Fibroblast of mammary gland (primary cell): ENCODE results near the gene HSPA4L.
A peak's percentile ranks its signal among the peaks of the same experiment; 100 is the strongest.

Experiments
- DNase-seq: peaks from one replicate; pipeline ENCODE4 v3.0.0-alpha.2; 2010; ENCODE audit warnings: low read depth
- H3K4me3 ChIP-seq: 2 replicates; pipeline ENCODE4 v1.5.1; 2011; ENCODE audit warnings: low read depth, mild to moderate bottlenecking, low read length, moderate library complexity; ENCODE audit not compliant: control insufficient read depth
- CTCF ChIP-seq: conservative IDR thresholded peaks from 2 replicates; pipeline ENCODE4 v1.5.1; 2011; ENCODE audit warnings: low read depth, low read length, inconsistent platforms; ENCODE audit not compliant: control insufficient read depth, insufficient read depth

HSPA4L gene

GRCh38 chr4:127756906-127757305 is 25.2 kb upstream of the HSPA4L start:
- TF ChIP-seq CTCF: no peak
- DNase-seq: no peak
- no peak overlapping the region for H3K4me3 ChIP-seq

DNA sequence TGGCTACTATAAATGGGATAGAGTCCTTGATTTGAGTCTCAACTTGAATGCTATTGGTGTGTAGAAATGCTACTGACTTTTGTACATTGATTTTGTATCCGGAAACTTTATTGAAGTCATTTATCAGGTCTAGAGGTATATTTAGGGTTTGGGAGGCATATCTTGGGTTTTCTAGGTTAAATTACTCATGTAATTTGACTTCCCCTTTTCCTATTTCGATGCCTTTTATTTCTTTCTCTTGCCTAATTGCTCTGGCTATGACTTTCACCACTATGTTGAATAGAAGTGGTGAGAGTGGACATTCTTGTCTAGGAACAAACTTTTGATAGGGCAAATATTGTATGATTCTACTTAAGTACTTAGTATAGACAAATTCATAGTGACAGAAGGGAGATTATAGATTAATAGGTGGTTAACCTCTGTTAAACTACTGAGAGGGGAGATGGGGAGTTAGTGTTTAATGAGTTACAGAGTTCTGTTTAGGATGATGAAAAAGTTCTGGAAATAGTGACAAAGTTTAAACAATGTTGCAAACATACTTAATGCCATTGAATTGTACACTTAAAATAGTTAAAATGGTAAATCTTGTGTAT is 22.8 kb upstream of the HSPA4L start:
- TF ChIP-seq CTCF: no peak
- no peak for DNase-seq
- H3K4me3 ChIP-seq: no peak overlapping the region

- TF ChIP-seq CTCF: no peak
- peak; percentile 37 for DNase-seq
Observed at GRCh38 chr4:127759893-127760292, 22.2 kb upstream of the HSPA4L start.

DNA sequence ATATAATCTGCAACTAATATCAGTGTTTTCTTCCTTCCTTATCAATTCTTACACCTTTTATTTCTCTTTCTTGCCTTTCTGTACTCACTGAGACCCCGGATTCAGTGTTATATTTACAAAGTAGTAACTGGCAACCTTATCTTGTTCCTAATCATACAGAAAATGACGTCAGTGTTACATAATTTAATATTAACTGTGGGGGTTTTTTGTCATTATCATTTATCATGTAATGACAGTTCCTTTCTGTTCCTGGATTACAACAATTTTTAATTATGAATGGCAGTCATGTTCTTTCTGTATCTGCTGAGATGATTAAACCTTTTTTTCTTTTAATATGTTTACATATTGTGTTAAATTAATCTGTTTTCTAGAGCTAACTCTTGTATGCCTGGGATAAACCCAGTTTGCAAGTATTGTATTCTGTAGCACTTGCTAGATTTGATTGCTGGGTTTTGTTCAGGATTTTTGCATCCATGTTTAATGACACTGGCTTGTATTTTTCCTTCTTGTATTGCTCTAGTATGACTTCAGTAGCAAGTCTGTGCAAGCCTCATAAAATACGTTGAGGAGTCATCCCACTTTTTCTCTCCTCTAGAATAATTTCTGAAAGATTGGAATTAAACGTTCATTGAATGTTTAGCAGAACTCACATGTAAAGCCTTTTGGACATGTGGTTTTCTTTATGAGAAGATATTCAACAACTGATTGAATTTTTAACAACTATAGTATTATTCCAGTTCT is 10.4 kb upstream of the HSPA4L start:
- no peak for DNase-seq
- TF ChIP-seq CTCF: no peak
- no peak overlapping the region for H3K4me3 ChIP-seq

More at GRCh38 chr4:127759893-127760292, 22.2 kb upstream of the HSPA4L start:
- H3K4me3 ChIP-seq: no peak overlapping the region

DNA sequence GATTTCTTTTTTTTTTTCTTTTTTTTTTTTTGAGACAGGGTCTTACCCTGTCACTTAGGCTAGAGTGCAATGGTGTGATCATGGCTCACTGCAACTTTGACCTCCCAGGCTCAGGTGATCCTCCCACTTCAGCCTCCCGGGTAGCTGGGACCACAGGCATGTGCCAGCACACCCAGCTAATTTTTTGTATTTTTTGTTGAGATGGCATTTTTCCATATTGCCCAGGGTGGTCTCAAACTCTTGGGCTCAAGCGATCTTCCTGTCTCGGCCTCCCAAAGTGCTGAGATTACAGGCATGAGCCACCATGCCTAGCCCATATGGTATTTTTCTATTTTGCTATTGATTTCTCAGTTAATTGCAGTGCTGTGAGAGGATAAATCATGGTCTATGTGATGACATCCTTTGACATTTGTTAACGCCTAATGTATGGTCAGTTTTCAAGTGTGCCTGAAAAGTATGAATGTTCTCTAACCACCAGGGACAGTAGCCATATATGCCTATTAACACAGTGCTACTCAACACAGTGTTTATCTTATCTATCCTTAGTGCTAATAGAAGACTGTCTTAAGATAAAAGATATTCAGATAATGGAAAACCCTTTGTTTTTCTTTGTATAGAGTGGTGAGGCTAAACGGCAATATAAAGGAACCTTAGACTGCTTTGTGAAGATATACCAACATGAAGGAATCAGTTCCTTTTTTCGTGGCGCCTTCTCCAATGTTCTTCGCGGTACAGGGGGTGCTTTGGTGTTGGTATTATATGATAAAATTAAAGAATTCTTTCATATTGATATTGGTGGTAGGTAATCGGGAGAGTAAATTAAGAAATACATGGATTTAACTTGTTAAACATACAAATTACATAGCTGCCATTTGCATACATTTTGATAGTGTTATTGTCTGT is 9.1 kb upstream of the HSPA4L start:
- no peak for DNase-seq
- TF ChIP-seq CTCF: no peak
- H3K4me3 ChIP-seq: no peak overlapping the region

DNA sequence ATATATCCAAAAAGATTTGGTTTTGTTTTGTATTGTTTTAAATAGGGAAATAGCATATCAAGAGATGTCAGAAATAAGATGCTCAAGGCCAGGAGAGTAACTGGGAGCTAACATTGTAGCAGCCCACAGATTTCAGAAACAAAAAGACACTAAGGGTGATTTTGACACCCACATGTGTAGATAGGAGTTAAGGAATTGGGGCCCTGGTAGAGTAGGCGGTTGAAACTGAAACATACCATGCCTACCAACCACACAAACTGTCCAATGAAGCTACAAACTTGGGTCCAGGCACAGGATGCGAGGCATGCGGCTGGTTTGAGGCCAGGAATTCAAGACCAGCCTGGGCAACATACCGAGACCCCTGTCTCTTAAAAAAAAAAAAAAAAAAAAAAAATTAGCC is 6.3 kb upstream of the HSPA4L start:
- no peak for TF ChIP-seq CTCF
- no peak for DNase-seq
- H3K4me3 ChIP-seq: no peak overlapping the region
